A549 (cell line): ENCODE data around the gene TBC1D32. TPM values are rescaled to one million over a fixed set of nuclear protein-coding genes. Genes with fewer than 3 reads are reported as not detected.
"Not testable (repeated sequence)": the region's sequence is repeated elsewhere in the genome, so short reads cannot be mapped to it uniquely, and the experiment has no call there.

ENCODE experiments used
- ATAC-seq, 2 experiments: fragments of 200-7000 bp in 1 of 2; fragments of >200 bp in 1 of 2; cut with Nextera tagmentation in 1 of 2; cut with Tn5 transposase in 1 of 2; 3 replicates each; pipeline versions ENCODE4 v1.8.0 to v1.9.1; 2018 to 2020; ENCODE audit warnings: mild to moderate bottlenecking in 1 of 2, moderate library complexity in 1 of 2
- CTCF ChIA-PET: fragments of 300-600 bp; sonication (Branson Sonifier 250); formaldehyde crosslinking; extraction: SDS; loops from one replicate; lab custom pipeline; 2021; ENCODE audit warnings: antibody characterized with exemption, inconsistent platforms; lab: Yijun Ruan, JAX
- POLR2A ChIA-PET: fragments of 350-600 bp; formaldehyde crosslinking; extraction: SDS; loops from one replicate; lab custom pipeline; 2021; ENCODE audit warnings: antibody characterized with exemption, inconsistent platforms; lab: Yijun Ruan, JAX
- DNase-seq, 2 experiments: peaks; one replicate each; pipeline versions ENCODE4 v3.0.0 to v3.0.0-alpha.2; 2011 to 2016; ENCODE audit warnings: low read depth in 1 of 2, low spot score in 1 of 2
- FAIRE-seq: peaks from 2 replicates; lab custom pipeline; 2011; peaks lifted over from hg19 to GRCh38; lab: Jason Lieb, UNC
- H3K27ac ChIP-seq, 2 experiments: fragments of >200 bp; sonication (Bioruptor Twin); formaldehyde crosslinking; 3 replicates each; pipeline ENCODE4 v1.5.1; 2016 to 2017
- H3K4me1 ChIP-seq: fragments of >200 bp; sonication (Bioruptor Twin); formaldehyde crosslinking; 3 replicates; pipeline ENCODE4 v1.6.1; 2016
- H3K4me2 ChIP-seq: fragments of >200 bp; sonication (Bioruptor Twin); formaldehyde crosslinking; 3 replicates; pipeline ENCODE4 v1.6.1; 2016
- H3K4me3 ChIP-seq: fragments of >200 bp; sonication (Bioruptor Twin); formaldehyde crosslinking; 3 replicates; pipeline ENCODE4 v1.5.1; 2016
- H3K9me3 ChIP-seq: fragments of >200 bp; sonication (Bioruptor Twin); formaldehyde crosslinking; 3 replicates; pipeline ENCODE4 v1.6.1; 2016
- CHD4 ChIP-seq: fragments of 200-600 bp; sonication (generic); IDR thresholded peaks from 2 replicates; pipeline ENCODE4 v1.6.1; 2016; ENCODE audit warnings: antibody characterized with exemption, mild to moderate bottlenecking, borderline replicate concordance
- EHMT2 ChIP-seq: fragments of 200-600 bp; sonication (generic); IDR thresholded peaks from 2 replicates; pipeline ENCODE4 v1.6.1; 2016; ENCODE audit warnings: antibody characterized with exemption, low read depth, mild to moderate bottlenecking, moderate library complexity
- EP300 ChIP-seq, 2 experiments: fragments of >200 bp; sonication (Bioruptor Twin); formaldehyde crosslinking; IDR thresholded peaks; 2 replicates in 1 of 2; 3 replicates in 1 of 2; pipeline ENCODE4 v1.6.1; 2016 to 2017
- FOSL2 ChIP-seq, 2 experiments: fragments of 450-650 bp in 1 of 2; fragments of >200 bp in 1 of 2; sonication (Bioruptor Twin) in 1 of 2; formaldehyde crosslinking; IDR thresholded peaks; 2 replicates each; pipeline versions ENCODE4 v1.5.0 to v1.6.1; 2016 to 2020; ENCODE audit warnings: mild to moderate bottlenecking in 1 of 2, moderate library complexity in 1 of 2
- GATA3 ChIP-seq: IDR thresholded peaks from 2 replicates; pipeline ENCODE4 v1.6.1; 2012; ENCODE audit warnings: borderline replicate concordance
- HEYL ChIP-seq: fragments of 250-450 bp; sonication (Bioruptor Pico); IDR thresholded peaks from 2 replicates; pipeline ENCODE4 v1.8.0; 2021; ENCODE audit warnings: mild to moderate bottlenecking, moderate library complexity
- JUN ChIP-seq, 2 experiments: fragments of >200 bp; sonication (Bioruptor Twin); formaldehyde crosslinking; IDR thresholded peaks; 2 replicates in 1 of 2; 3 replicates in 1 of 2; pipeline ENCODE4 v1.6.1; 2016 to 2017
- NR3C1 ChIP-seq: fragments of >200 bp; sonication (Bioruptor Twin); formaldehyde crosslinking; IDR thresholded peaks from 3 replicates; pipeline ENCODE4 v1.6.1; 2017
- POLR2AphosphoS2 ChIP-seq: conservative IDR thresholded peaks from 2 replicates; pipeline ENCODE4 v1.6.1; 2012; ENCODE audit warnings: low read length, improper control_type of control experiment, inconsistent platforms
- RCOR1 ChIP-seq: fragments of 150-350 bp; IDR thresholded peaks from 2 replicates; pipeline ENCODE4 v1.6.1; 2014; ENCODE audit warnings: antibody characterized with exemption, low read length, low read depth
- REST ChIP-seq: fragments of 200-600 bp; sonication (generic); IDR thresholded peaks from 2 replicates; pipeline ENCODE4 v1.6.1; 2016; ENCODE audit warnings: antibody characterized with exemption, mild to moderate bottlenecking, moderate library complexity
- RNF2 ChIP-seq: fragments of 200-600 bp; sonication (generic); IDR thresholded peaks from 2 replicates; pipeline ENCODE4 v1.6.1; 2016; ENCODE audit warnings: low read depth, mild to moderate bottlenecking, antibody characterized with exemption, moderate library complexity, borderline replicate concordance
- SMC3 ChIP-seq: fragments of >200 bp; sonication (Bioruptor Twin); formaldehyde crosslinking; IDR thresholded peaks from 3 replicates; pipeline ENCODE4 v1.6.1; 2018; ENCODE audit warnings: inconsistent platforms
- TFCP2L1 ChIP-seq: fragments of 250-450 bp; sonication (Bioruptor Pico); IDR thresholded peaks from 2 replicates; pipeline ENCODE4 v1.5.0; 2021; ENCODE audit warnings: mild to moderate bottlenecking
- USF2 ChIP-seq: fragments of 450-650 bp; IDR thresholded peaks from 2 replicates; pipeline ENCODE4 v1.6.1; 2014; ENCODE audit warnings: antibody characterized with exemption
- WGBS: methylation state at CpG from one replicate; pipeline ENCODE4 v1.1.6; 2017; ENCODE audit errors: missing lambda C conversion rate; 5-methylcytosine and 5-hydroxymethylcytosine counted together
- polyA plus RNA-seq, 4 experiments: library from polyadenylated mRNA; depleted of rRNA in 3 of 4; stranded (reverse); fragments of >200 nt; fragmentation: RNase III in 1 of 4; extraction: RNeasy Plus Mini Kit Qiagen cat#74134 plus additional on column Dnase treatment in 1 of 4; gene quantifications; 2 replicates in 3 of 4; 3 replicates in 1 of 4; pipeline ENCODE4 v1.2.3, GENCODE V29; 2011 to 2017
- TF ChIP-seq, protein P1 (sequence below): IDR thresholded peaks from 2 replicates; pipeline ENCODE4 v1.6.1; 2012; ENCODE audit warnings: low read depth, borderline replicate concordance

TBC1D32 gene
- polyA plus RNA-seq, 2 of the 4 experiments (the other 2 are of a cell fraction), result 2.1 to 4.4 TPM

GRCh38 chr6:121382467-121383121 lies 48.3 kb upstream of the TBC1D32 start:
- WGBS, result 49% methylated on average over 3 of the region's 3 CpGs
- CTCF ChIA-PET, result interaction anchor here (1.2 kb wide), 1 partner anchor 18 kb away, joined by 3 read pairs; no protein-coding TSS in a partner anchor
- 0 out of 3 replicates have a peak, but pooled peaks cover 4% of the 10 kb centered on the region for H3K4me1 ChIP-seq
- TF ChIP-seq GATA3 (no peak), POLR2AphosphoS2 (no peak), CHD4 (no peak), JUN (IDR thresholded peaks at IDR 0.05) (no peak), RNF2 (no peak), RCOR1 (no peak), TFCP2L1 (CRISPR knock-in tag) (no peak), USF2 (no peak), NR3C1 (no peak), SMC3 (no peak), EHMT2 (no peak)
- TF ChIP-seq, protein P1, sequence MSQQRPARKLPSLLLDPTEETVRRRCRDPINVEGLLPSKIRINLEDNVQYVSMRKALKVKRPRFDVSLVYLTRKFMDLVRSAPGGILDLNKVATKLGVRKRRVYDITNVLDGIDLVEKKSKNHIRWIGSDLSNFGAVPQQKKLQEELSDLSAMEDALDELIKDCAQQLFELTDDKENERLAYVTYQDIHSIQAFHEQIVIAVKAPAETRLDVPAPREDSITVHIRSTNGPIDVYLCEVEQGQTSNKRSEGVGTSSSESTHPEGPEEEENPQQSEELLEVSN, result no peak
- FAIRE-seq (no peak), DNase-seq (peak in 1 of 2 experiments; percentile 12), ATAC-seq (no peak)
- H3K4me3 ChIP-seq, result no peak overlapping the region
- H3K27ac ChIP-seq, result no peak overlapping the region
- H3K9me3 ChIP-seq, result no peaks in the 10 kb centered on the region
- POLR2A ChIA-PET, result no interaction called here
- H3K4me2 ChIP-seq, result no peak overlapping the region

- Histone ChIP-seq H3K27ac (no peak overlapping the region), H3K9me3 (no peaks in the 10 kb centered on the region), H3K4me3 (no peak overlapping the region), H3K4me1 (no peaks in the 10 kb centered on the region), H3K4me2 (no peak overlapping the region)
- POLR2A ChIA-PET, result no interaction called here
- DNase-seq (no peak), FAIRE-seq (no peak), ATAC-seq (no peak)
- WGBS, result 55% methylated on average over 4 of the region's 4 CpGs
- CTCF ChIA-PET, result interaction anchor here (0.6 to 1.5 kb wide), 3 partner anchors 15 to 1354 kb away, joined by 3 to 5 read pairs (median 4); no protein-coding TSS in a partner anchor
- TF ChIP-seq JUN (IDR thresholded peaks at IDR 0.05), result no peak
- TF ChIP-seq EP300 (IDR thresholded peaks at IDR 0.05), result no peak
- TF ChIP-seq HEYL, result no peak
- no peak for TF ChIP-seq FOSL2 (IDR thresholded peaks at IDR 0.05)
- no peak for TF ChIP-seq FOSL2 (CRISPR knock-in tag; IDR thresholded peaks at IDR 0.05)
- TF ChIP-seq TFCP2L1 (CRISPR knock-in tag), result no peak
- TF ChIP-seq REST, result no peak
These were observed 42.1 kb upstream of the TBC1D32 start for GRCh38 chr6:121376411-121376810.

- CTCF ChIA-PET, POLR2A ChIA-PET, H3K27ac ChIP-seq, H3K9me3 ChIP-seq, H3K4me1 ChIP-seq, H3K4me3 ChIP-seq, H3K4me2 ChIP-seq, ATAC-seq, FAIRE-seq, DNase-seq: not testable (repeated sequence)
- WGBS, result 94% methylated on average over 1 of the region's 1 CpG
These were observed 39.9 kb upstream of the TBC1D32 start for GRCh38 chr6:121374219-121374618.
